ENCODE measurements around the gene TPSG1. TPM values are rescaled to one million over a fixed set of nuclear protein-coding genes. Genes with fewer than 3 reads are reported as not detected.
"Not testable (repeated sequence)": the region's sequence is repeated elsewhere in the genome, so short reads cannot be mapped to it uniquely, and the experiment has no call there.

The TPSG1 gene
- total RNA-seq, 1 experiment from 2014 or later, result not detected

DNA sequence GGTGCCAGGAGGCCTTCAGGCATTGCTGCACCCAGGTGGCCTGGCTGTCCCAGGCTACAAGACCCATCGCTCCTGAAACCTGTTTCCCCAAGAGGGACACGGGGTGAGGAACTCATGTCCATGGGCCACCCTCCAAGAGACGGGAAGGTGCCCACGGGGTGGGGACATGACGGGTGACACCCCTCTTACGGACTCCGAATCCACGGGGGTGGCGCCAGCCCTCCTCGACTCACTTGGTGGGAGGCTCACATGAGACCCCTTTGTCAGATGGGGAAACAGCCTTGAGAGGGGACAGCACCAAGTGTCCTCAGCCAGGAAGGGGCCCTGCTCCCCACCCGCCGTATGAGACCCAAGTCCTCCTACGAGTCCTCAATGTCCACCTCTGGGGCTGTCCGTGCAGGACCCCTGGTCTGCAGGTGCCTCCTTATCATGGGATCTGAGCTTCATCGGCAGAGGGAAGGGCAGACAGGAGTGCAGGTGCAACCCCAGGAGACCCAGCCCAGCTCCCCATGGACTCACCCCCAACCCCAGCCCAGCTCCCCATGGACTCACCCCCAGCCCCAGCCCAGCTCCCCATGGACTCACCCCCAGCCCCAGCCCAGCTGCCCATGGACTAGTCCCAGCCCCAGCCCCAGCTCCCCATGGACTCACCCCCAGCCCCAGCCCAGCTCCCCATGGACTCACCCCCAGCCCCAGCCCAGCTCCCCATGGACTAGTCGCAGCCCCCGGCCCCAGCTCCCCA is 5.6 kb upstream of the TPSG1 start:
- not testable (repeated sequence) for DNase-seq (ENCODE audit: low read depth)

DNA sequence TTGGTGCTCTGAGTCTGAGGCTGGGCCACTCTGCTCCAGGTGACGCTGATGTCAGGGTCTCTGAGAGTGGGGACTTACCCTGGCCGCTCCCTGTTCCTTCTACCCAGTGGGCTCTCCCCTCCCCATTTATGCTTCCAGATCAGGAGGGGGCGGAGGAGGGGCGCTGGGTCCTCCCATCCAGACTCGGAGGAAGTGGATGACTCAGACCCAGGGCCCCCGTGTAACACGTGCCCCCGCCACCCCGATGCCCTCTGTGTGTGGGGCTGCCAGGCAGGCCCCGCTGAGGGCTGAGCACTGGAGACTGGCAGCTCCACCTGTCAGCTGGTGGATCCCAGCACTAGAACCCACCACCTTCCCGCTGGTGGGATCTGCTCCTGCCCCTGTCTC is 5.0 kb upstream of the TPSG1 start, which contains the start of gene TPSB2:
TPSB2 (minus strand) TSS at position 101 of the 387 bp plus-strand sequence. CDS start 233 bp downstream, outside the sequence.
- DNase-seq (ENCODE audit: low read depth), result not testable (repeated sequence)

DNA sequence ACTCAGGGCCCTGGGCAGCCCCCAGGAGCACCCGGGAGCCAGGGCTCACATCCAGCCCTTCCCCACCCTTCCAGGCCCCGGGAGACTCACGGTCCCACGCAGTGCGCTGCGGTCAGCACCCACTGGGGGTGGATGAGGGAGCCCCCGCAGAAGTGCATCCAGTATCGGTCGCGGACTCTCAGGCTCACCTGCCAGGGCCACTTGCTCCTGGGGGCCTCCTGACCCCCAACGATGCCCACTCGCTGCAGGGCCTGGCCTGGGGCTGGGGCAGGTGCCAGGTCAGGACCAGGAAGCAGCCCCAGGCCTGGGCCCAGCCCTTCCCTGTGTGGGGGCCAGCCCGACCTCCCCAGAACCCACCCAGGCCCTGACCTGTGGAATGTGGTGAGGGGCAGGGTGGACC is 4.4 kb upstream of the TPSG1 start:
- not testable (repeated sequence) for DNase-seq (ENCODE audit: low read depth)

DNA sequence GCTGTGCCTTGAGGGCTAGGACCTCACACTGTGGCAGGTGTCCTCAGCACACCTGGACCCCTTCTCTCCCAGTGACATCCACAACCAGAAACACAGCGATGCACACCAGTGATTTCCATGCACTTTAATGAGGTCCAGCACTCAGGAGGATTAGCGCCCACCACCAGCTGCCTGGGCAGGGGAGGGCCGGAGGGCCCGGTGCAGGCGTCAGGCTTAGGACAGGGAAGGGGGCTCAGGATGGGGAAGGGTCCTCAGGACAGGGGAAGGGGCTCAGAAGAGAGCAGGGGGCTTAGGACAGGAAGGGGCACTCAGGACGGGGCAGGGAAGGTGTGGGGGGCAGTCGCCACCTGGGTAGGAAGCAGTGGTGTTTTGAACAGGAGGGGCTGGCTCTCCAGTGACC is 3.2 kb upstream of the TPSG1 start:
- DNase-seq (ENCODE audit: low read depth), result not testable (repeated sequence)

DNA sequence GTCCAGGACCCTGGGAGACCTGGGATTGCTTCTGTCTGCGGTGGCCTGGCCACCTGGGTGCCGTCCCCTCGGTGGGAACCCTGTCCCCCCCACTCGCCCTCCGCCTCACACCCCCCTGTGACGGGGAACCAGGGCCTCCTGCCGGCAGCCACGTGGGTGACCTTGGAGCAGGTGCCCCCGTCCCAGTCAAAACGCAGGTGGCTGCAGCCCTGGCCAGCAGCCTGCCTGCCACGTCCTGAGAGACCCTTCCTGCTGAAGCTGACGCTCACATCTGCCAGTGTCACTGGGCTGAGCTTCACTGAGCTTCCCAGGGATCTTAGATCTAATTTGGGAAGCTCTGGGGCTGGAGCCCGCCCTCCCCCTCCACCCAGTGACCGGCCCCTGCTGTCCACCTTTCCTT is 1.6 kb upstream of the TPSG1 start:
- not testable (repeated sequence) for DNase-seq (ENCODE audit: low read depth)

DNA sequence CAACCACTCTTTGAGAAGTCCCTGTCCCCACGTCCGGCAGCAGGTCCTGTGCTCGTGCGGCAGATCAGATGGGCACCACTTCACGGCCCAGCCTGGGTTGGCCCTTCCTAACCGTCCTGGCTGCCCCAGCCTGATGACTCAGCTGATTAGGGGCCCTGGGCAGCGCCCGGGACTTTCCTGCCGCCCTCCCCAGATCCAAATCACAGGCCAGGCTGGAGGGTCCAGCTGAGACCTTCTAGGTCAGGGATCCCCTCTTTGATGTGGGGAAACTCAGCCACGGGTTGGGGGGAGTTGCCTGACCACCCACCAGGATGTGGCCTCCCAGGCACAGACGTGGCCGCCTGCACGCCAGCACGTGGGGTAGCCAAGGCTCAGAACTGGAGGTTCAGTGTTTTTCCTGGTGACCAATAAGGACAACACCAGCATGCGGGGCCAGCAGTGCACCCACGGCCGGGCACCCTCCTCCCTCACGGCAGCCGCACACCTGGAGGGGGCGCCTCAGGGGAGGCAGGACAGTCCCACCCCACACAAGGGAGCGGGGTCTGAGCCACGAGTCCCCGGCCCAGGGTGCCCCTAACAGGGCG is 752 bp upstream of the TPSG1 start:
- not testable (repeated sequence) for DNase-seq (ENCODE audit: low read depth)

DNA sequence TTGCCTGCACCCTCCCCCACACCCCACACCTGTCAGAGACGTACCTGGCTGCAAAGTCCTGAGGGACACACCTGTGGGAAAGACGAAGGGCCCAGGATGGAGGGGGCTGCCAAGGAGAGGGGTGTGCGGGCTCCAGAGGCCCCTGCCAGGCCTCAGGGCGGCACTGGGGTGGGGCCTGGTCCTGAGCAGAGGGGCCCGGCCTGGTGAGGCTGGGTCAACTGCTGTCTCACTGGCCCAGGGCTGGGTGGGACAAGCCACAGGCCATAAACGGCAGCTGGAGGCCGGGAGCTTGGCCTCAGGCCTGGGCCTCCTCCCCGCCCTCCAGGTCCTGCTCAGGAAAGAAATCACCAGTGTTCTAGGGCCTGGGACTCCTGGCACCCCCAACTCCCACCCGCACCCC is 510 bp downstream of the TPSG1 start:
- no peak for DNase-seq (ENCODE audit: low read depth)

DNA sequence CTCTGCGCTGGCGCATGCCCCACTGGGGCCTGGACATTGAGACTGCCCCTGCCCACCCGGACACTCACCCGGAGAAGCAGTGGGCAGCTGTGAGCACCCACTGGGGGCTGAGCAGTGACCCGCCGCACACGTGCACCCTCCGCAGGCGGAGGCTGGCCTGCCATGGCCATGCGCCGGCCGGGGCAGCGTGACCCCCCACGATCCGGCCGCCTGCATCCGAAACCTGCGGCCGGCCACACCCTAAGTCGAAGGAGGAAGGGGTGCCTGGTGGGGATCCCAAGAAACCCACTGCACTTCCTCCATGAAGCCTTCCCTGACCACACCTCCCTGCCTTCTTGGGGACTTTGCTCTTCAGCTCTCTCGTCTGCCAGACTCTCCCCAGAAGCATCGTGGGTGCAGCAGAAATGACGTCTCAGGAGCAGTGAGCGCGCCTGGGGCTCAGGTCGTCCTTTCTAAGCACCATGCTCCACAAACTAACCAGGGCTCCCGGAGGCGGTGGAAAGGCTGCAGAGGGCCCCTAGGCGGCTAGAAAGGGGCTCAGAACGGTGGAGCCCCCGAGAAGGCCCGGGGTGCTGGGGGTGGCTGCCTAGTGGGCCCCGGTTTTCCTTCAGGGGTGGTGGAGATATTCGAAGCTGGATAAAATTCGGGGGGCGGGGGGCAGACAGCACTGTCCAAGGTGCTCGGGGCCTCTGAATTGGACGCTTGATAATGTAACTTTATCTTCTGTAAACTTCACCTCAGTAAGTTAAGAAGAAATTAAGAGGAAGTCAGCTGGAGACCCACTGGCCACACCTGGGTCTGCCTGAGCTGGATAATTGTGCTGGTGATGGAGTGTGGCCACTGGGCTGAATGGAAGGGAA is 1.5 kb downstream of the TPSG1 start:
- no peak for DNase-seq (ENCODE audit: low read depth)

DNA sequence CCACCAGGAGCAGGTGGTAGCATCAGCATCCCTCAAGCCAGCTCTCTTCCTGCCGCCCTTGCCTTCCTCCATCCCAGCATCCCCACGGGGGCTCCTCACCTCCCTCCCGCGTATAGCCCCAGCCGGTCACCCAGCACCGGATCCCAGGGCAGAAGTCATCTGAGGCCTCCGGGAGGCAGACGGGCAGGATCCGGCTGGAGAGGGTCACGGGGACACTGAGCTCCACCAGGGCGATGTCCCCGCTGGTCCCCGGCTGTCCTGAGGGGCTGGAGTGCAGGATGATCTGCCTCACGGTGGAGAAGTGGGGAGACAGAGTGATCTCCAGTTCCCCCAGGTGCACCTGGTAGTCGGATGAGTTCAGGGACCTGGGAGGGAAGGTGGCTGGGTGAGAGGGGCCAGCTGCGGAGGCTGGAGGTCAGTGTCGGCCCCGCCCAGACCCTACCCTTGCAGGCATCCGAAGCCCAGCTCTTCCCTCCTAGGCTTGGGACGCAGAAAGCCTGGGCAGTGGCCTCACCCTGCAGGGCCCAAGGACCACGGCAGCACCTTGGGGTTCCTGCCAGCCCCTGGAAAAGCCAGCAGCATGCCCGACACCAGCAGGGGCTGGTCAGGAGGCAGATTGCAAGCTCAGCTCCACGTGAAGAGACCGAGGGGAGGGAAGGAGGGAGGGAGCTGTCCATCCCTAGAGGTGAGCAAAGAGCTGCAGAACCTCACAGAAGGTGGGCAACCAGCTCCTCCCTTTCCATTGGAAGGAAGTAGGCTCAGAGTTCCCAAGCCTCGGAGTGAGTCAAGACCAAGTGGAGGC is 2.3 kb downstream of the TPSG1 start:
- DNase-seq (ENCODE audit: low read depth), result no peak

DNA sequence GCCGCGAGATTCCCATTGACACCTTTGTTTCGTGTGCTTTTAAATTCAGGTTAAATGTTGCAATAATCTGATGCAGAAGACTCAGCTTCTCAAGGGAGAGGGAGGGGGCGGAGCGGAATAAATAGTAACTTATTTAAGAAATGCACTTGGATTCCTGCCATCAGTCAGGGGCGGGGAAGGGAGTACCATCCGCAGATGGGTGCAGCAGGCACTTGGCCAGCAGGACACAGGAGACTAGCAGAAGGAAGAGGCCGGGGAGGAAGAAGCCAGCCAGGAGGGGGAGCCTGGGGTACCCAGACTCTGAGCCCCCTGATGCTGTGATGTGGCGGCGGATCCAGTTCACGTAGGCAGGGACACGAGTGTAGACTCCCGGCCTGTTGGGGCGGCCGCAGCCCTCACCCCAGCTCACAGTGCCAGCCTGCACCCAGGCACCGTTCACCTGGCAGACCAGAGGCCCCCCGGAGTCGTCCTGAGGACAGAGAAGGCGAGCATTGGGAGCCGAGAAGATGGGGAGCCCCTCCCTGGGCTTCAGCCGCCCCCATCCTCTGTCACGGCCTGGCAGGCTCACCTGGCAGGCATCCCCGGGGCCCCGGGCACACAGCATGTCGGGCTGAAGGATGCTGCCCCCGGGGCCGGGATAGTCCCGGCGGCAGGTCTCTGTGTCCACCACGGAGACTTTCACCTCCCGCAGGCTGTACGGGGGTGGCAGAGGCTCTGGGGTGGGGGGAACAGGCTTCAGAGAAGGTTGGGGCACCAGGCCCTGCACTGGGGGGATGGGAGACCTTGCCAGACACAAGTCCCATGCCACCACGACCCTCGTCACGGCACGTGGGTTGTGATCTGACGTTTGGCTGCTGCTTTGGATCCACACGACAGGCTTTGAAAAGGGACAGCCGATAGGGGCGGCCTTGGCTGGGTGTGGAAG is 3.2 kb downstream of the TPSG1 start:
- DNase-seq (ENCODE audit: low read depth), result no peak

DNA sequence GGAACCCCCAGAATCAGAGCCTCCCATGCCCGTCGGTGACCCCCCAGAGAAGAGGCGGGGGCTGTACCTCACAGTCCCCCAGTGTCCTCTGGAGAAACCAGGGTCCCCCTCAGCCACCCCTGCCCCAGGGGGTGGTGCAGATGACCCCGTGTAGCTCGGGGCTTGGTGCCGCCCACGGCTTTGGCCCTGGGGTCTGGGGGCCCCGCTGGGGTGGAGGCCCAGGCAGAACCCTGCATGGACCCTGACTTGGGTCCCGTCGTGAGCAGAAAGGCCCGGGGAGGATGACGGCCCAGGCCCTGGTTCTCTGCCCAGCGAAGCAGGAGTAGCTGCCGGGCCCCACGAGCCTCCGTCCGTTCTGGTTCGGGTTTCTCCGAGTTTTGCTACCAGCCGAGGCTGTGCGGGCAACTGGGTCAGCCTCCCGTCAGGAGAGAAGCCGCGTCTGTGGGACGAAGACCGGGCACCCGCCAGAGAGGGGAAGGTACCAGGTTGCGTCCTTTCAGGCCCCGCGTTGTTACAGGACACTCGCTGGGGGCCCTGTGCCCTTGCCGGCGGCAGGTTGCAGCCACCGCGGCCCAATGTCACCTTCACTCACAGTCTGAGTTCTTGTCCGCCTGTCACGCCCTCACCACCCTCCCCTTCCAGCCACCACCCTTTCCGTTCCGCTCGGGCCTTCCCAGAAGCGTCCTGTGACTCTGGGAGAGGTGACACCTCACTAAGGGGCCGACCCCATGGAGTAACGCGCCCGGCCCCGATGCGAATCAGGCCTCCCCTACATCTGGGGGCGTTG is 4.0 kb downstream of the TPSG1 start:
- DNase-seq (ENCODE audit: low read depth), result no peak

DNA sequence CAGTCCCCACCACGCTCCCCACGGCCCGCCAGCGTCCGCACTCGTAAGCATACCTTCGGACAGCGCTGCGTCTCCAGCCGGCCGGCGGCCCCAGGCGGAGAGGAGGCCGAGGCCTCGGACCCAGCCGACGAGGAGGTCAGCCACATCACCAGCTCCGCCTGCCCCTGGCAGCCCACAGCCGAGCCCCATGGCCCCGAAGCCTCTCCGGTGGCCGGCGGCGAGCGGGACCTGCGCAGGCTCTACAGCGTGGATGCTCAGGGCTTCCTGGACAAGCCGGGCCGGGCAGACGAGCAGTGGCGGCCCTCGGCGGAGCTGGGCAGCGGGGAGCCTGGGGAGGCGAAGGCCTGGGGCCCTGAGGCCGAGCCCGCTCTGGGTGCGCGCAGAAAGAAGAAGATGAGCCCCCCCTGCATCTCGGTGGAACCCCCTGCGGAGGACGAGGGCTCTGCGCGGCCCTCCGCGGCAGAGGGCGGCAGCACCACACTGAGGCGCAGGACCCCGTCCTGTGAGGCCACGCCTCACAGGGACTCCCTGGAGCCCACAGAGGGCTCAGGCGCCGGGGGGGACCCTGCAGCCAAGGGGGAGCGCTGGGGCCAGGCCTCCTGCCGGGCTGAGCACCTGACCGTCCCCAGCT is 4.9 kb downstream of the TPSG1 start:
- DNase-seq (ENCODE audit: low read depth), result no peak

DNA sequence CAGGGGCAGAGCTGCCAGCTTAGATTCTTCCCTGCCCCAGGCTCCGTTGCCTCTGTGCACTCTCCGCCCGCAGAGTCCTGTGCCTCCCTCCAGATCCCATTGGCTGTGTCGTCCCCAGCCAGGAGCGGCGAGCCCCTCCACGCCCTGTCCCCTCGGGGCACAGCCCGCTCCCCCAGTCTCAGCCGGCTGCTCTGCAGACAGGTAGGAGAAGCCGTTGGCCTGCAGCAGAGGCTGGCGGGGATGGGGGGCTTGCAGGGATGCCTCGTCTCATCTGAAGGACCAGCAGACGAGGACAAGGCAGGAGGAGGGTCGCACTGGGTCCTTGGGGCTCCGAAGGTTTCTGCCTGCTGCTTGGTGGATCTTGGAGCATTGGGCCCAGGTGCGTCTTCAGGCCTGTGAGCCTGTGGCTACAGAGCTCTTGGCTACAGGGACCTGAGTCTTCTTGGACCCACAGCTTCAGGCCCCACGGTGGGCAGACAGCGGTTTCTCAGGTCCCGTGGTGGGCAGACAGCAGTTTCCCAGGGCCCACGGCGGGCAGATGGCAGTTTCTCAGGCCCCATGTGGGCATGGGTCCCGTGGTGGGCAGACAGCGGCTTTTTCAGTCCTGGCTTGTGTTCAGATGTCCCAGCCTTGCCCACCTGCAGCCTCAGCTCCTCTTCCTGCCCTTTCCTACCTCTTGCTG is 6.0 kb downstream of the TPSG1 start:
- no peak for DNase-seq (ENCODE audit: low read depth)

DNA sequence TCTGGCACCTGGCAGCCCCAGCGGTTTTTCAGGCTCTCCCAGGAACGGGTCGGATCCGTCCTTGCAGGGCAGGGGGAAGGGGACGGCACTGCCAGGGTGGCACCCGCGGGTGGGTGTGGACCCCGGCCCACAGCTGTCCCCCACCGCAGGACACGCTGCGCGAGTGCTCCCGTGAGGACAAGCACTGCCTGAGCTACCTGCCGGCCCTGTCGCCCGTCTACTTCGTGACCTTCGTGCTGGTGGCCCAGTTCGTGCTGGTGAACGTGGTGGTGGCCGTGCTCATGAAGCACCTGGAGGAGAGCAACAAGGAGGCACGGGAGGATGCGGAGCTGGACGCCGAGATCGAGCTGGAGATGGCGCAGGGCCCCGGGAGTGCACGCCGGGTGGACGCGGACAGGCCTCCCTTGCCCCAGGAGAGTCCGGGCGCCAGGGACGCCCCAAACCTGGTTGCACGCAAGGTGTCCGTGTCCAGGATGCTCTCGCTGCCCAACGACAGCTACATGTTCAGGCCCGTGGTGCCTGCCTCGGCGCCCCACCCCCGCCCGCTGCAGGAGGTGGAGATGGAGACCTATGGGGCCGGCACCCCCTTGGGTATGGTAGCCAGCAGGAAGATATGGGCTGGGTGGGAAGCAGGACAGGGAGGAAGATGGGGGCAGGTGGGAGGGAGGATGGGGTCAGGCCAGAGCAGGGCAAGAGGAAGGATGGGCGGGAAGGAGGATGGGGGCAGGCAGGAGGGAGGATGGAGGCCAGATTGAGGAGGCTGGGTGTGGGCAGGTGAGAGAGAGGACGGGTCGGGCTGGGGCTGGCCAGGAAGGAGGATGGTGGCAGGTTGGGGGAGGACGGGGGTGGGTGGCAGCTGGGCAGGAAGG is 6.8 kb downstream of the TPSG1 start:
- DNase-seq (ENCODE audit: low read depth), result no peak

DNA sequence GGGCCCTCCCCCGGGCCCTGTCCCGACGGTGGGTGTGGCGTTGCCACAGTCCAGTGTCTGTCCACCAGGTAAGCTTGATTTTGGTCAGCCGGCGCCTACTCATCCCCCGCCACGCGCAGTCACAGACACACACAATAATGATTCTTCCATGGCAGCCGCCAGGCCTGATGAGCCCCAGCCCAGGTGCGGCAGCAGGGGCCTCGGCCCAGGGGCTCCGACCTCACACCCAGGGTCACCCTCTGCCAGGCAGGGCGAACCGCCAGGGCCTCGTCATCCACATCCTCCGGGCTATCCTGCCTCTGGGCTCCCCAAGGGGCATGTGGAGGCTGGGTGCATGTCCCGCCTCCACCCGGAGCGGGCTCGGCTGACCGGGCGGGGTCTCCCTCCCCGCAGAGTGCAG is 7.5 kb downstream of the TPSG1 start:
- DNase-seq (ENCODE audit: low read depth), result no peak

DNA sequence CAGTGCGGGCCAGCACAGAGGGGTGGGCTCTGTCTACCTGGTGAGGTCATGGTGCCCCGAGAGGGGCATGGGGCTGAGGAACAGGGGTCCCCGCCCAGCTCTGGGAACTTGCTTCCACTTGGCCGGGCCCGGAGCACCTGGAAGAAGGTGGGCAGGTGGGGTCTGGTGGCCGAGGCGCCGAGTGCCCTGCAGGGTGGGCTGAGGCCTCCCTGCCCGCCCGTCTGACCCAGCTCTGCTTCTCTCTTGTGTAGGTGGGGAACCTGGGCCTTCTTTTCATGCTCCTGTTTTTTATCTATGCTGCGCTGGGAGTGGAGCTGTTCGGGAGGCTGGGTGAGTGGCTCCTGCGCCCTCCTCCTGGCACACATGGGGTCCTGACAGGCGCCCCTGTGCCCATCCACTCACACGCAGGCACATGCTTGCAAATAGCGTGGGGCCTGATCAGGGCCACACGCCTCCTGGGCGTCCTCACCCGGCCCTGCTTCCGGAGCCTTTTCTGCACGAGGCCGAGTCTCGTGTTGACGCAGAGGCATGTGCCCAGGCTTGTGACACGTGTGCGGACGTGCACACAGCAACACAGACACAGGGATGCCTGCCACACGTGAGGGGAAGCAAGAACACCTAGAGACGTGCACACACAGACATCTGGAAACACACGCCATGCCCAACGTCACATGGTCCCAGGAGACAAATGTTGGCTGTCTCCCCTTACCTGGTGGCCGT is 8.2 kb downstream of the TPSG1 start:
- no peak for DNase-seq (ENCODE audit: low read depth)

DNA sequence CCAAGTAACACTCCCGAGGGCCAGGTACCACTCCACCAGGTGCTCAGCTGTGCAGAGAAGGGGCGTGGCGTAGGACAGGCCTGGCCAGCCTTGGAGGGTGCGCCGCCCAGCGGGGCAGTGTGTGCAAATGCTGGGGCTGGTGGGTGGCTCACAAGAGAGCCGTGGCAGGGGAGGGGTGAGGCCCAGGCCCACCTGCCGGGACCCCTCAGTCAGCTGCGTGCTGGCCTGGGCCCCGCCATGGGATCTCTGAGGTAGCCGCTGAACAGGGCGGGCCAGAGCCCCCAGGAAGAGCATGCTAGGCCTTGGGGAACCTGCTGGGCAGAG is 8.8 kb downstream of the TPSG1 start:
- DNase-seq (ENCODE audit: low read depth), result no peak

Data from M059J (cell line).